Measurements from ENCODE around the gene CPT1C. TPM values are rescaled to one million over a fixed set of nuclear protein-coding genes. Genes with fewer than 3 reads are reported as not detected.

The CPT1C gene
- total RNA-seq, 2 experiments from 2014 or later = 0.86 to 0.95 TPM

DNA sequence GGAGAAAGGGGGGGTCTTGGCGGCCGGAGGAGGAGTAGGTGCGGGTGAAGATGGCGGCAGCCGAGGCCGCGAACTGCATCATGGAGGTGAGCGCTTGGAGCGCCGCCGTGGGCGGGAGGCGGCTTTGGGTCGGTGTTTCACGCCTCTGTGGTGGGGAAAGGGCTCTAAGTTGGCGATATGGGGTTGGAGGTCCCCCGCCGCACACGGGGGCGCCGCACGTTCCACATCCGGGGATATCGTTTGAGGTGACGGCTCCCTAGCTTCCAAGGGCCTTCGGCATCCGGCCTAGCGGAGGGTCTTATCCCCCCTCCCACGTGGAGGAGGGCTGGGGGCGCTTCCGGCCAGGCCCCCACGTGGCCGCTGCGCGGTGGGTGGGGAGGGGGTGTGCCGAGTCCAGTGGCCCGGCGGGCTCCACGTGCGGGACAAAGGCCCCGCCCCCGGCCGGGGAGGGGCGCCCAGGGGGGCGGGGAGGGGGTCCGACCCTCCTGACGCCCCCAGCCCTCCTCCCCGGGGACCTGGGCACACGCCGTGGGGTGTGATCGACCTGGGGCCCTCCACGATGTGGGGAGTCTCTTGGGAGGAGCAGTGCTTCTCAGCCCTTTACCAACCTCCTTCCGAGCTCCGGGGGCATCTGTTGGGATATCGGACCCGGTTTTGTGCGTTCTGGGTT is 13.6 kb upstream of the CPT1C start, which contains the start of gene PRMT1:
TSS of gene PRMT1 (plus strand) at position 41 of the 670 bp plus-strand sequence. CDS start at position 51, 10 bp downstream.
- 0 out of 2 replicates have a peak, but pooled peaks cover 9% of the 10 kb centered on the region for H4K20me1 ChIP-seq (ENCODE audit: insufficient read depth, low read length)
- CTCF ChIA-PET (ENCODE audit: unreplicated experiment) = interaction anchor here (0.6 kb wide), 2 partner anchors 150 to 164 kb away, joined by 3 to 6 read pairs; partner anchors contain the start of gene RCN3
- peaks cover 54% of the 10 kb centered on the region for H3K4me1 ChIP-seq (ENCODE audit: insufficient read depth, low read length, poor library complexity, severe bottlenecking)
- peak; percentile 72 for DNase-seq (ENCODE audit: low spot score)
- peaks cover 53% of the 10 kb centered on the region for H3K79me2 ChIP-seq (ENCODE audit: insufficient read depth, low read depth, low read length)
- POLR2A ChIA-PET = interaction anchor here (0.5 to 1.3 kb wide), 2 partner anchors 10 to 29 kb away, joined by 4 to 5 read pairs; no protein-coding TSS in a partner anchor
- H3K9me2 ChIP-seq (ENCODE audit: insufficient read depth, low read length) = no peaks in the 10 kb centered on the region
- TF ChIP-seq, protein P1, sequence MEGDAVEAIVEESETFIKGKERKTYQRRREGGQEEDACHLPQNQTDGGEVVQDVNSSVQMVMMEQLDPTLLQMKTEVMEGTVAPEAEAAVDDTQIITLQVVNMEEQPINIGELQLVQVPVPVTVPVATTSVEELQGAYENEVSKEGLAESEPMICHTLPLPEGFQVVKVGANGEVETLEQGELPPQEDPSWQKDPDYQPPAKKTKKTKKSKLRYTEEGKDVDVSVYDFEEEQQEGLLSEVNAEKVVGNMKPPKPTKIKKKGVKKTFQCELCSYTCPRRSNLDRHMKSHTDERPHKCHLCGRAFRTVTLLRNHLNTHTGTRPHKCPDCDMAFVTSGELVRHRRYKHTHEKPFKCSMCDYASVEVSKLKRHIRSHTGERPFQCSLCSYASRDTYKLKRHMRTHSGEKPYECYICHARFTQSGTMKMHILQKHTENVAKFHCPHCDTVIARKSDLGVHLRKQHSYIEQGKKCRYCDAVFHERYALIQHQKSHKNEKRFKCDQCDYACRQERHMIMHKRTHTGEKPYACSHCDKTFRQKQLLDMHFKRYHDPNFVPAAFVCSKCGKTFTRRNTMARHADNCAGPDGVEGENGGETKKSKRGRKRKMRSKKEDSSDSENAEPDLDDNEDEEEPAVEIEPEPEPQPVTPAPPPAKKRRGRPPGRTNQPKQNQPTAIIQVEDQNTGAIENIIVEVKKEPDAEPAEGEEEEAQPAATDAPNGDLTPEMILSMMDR (conservative IDR thresholded peaks at IDR 0.05; ENCODE audit: low read length) = no peak
- TF ChIP-seq EZH2phosphoT487 (IDR thresholded peaks at IDR 0.05; ENCODE audit: borderline replicate concordance, low read depth, low read length) = no peak
- peak within 1 kb of the TSS; percentile 84 for H3K27ac ChIP-seq (ENCODE audit: low read depth, low read length, poor library complexity, severe bottlenecking)
- H3K9me3 ChIP-seq (ENCODE audit: low read length) = no peaks in the 10 kb centered on the region
- H3K4me3 ChIP-seq (ENCODE audit: low read depth, low read length, poor library complexity, severe bottlenecking) = peak within 1 kb of the TSS; percentile 96
- H3K4me2 ChIP-seq (ENCODE audit: low read length) = peak within 1 kb of the TSS; percentile 95
- peaks cover 36% of the 10 kb centered on the region for H3K36me3 ChIP-seq (ENCODE audit: insufficient read depth, low read length)
- intact Hi-C loops (cut with micrococcal nuclease; ENCODE audit: unreplicated experiment) = loop anchor here (2.0 to 10.0 kb wide), 4 partner anchors 87 to 1040 kb away; partner anchors contain the start of genes DBP and PRR12
- peak within 1 kb of the TSS; percentile 9; the same call in 1 of the 2 replicates for H2AFZ ChIP-seq (ENCODE audit: low read length)
- no TSS peak for BruUV-seq (replicated peaks)

DNA sequence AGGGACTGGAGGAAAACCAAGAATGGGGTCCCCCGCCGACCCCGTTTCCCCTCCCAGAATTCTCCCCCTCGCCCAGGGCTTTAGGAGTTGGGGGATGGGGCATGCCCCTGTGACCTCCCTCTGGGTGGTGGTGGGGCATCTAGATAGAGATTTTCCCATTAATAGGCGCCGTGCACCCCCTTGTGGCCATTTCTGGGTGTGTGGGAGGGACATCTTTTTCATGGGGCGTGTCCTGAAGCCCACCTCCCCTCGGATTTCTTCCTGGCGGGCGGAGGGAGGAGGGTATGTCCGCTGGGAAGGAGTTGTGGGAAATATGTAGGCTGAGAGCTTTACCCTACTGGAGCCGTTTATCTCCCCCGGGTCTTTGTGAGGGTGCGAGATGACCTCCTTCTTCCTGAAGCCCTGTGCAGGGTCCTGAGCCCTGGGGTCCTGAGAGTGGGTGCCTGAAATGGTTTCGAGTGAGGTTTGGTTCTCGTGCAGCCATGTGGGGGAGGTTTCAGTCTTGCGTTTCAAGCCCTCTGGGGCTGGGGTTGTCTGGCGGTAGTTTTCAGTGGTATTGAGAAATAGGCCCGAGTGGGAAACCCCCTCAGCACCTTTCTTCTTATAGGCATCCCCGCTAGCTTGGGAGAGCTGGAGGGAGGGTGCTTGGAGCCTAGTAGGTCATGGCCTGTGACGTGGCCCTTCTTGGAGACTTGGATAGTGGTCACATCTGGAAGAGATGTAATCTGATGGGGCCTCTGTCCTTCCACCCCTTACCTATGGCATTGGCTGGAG is 12.8 kb upstream of the CPT1C start:
- peak overlapping the region; percentile 95 for H3K4me2 ChIP-seq (ENCODE audit: low read length)
- POLR2A ChIA-PET = no interaction called here
- H3K4me1 ChIP-seq (ENCODE audit: insufficient read depth, low read length, poor library complexity, severe bottlenecking) = peaks cover 47% of the 10 kb centered on the region
- H3K79me2 ChIP-seq (ENCODE audit: insufficient read depth, low read depth, low read length) = peaks cover 56% of the 10 kb centered on the region
- no peak overlapping the region for H2AFZ ChIP-seq (ENCODE audit: low read length)
- BruUV-seq (replicated peaks) = TSS peak; percentile 49
- peaks cover 43% of the 10 kb centered on the region for H3K36me3 ChIP-seq (ENCODE audit: insufficient read depth, low read length)
- H3K4me3 ChIP-seq (ENCODE audit: low read depth, low read length, poor library complexity, severe bottlenecking) = peak overlapping the region; percentile 96
- H3K9me2 ChIP-seq (ENCODE audit: insufficient read depth, low read length) = no peaks in the 10 kb centered on the region
- CTCF ChIA-PET (ENCODE audit: unreplicated experiment) = no interaction called here
- TF ChIP-seq, protein P1 (conservative IDR thresholded peaks at IDR 0.05; ENCODE audit: low read length) = peak; percentile 86
- no peak for TF ChIP-seq EZH2phosphoT487 (IDR thresholded peaks at IDR 0.05; ENCODE audit: borderline replicate concordance, low read depth, low read length)
- peak overlapping the region; percentile 84 for H3K27ac ChIP-seq (ENCODE audit: low read depth, low read length, poor library complexity, severe bottlenecking)
- H3K9me3 ChIP-seq (ENCODE audit: low read length) = no peaks in the 10 kb centered on the region
- peak; percentile 85 for DNase-seq (ENCODE audit: low spot score)
- H4K20me1 ChIP-seq (ENCODE audit: insufficient read depth, low read length) = 0 out of 2 replicates have a peak, but pooled peaks cover 10% of the 10 kb centered on the region
- intact Hi-C loops (cut with micrococcal nuclease; ENCODE audit: unreplicated experiment) = loop anchor here (2.0 to 10.0 kb wide), 4 partner anchors 87 to 1041 kb away; partner anchors contain the start of genes DBP and PRR12

All from OCI-LY7 (cell line).